Sigmoid colon (tissue), 7 donors: ENCODE results near the gene STAT5B. TPM values are rescaled to one million over a fixed set of nuclear protein-coding genes. Genes with fewer than 3 reads are reported as not detected.
A peak's percentile ranks its signal among the peaks of the same experiment; 100 is the strongest.

ENCODE experiments used
- DNase-seq: peaks from one replicate; pipeline ENCODE4 v3.0.0-alpha.2; 2019
- H3K27ac ChIP-seq, 4 donors: fragments of 200-600 bp; sonication (generic); one replicate each; pipeline ENCODE4 v1.5.1; 2016 to 2019; ENCODE audit warnings: mild to moderate bottlenecking in 1 of 4
- H3K27me3 ChIP-seq, 3 donors: fragments of 200-600 bp; sonication (generic); one replicate each; pipeline ENCODE4 v1.5.1; 2019; ENCODE audit warnings: mild to moderate bottlenecking in 1 of 3
- H3K36me3 ChIP-seq, 4 donors: fragments of 200-600 bp; sonication (generic); one replicate each; pipeline ENCODE4 v1.5.1; 2016 to 2019
- H3K4me1 ChIP-seq, 4 donors: fragments of 200-600 bp; sonication (generic); one replicate each; pipeline ENCODE4 v1.5.1; 2017 to 2019
- H3K4me3 ChIP-seq, 4 donors: fragments of 200-600 bp; sonication (generic); one replicate each; pipeline ENCODE4 v1.5.1; 2017 to 2019; ENCODE audit warnings: mild to moderate bottlenecking in 2 of 4, moderate library complexity in 1 of 4
- H3K9me3 ChIP-seq, 4 donors: fragments of 200-600 bp in 3 of 4; sonication (generic) in 3 of 4; one replicate each; pipeline versions ENCODE4 v1.5.1 to v1.6.1; 2013 to 2019
- CTCF ChIP-seq, 4 experiments: fragments of 450-650 bp in 3 of 4; fragments of 200-600 bp in 1 of 4; IDR thresholded peaks; one replicate each; pipeline ENCODE4 v1.5.1; 2016 to 2019; ENCODE audit warnings: antibody characterized with exemption in 4 of 4, mild to moderate bottlenecking in 3 of 4, moderate library complexity in 2 of 4
- EP300 ChIP-seq, 4 donors: sonication (generic); formaldehyde crosslinking; IDR thresholded peaks; one replicate each; pipeline ENCODE4 v1.6.1; 2017; ENCODE audit warnings: antibody characterized with exemption in 4 of 4
- POLR2A ChIP-seq, 2 donors: fragments of 450-650 bp; IDR thresholded peaks; one replicate each; pipeline ENCODE4 v1.6.1; 2016; ENCODE audit warnings: antibody characterized with exemption in 2 of 2, mild to moderate bottlenecking in 2 of 2, moderate library complexity in 2 of 2
- POLR2AphosphoS5 ChIP-seq, 4 donors: sonication (generic); formaldehyde crosslinking; IDR thresholded peaks; one replicate each; pipeline ENCODE4 v1.6.1; 2017; ENCODE audit warnings: antibody characterized with exemption in 4 of 4
- WGBS, 2 donors: extraction: QIAGEN DNeasy Blood & Tissue Kit; methylation state at CpG; one replicate each; pipeline ENCODE4 v1.1.7; 2013; 5-methylcytosine and 5-hydroxymethylcytosine counted together
- intact Hi-C: fragments of 100-400 bp; cut with DNase I; formaldehyde crosslinking; loops from one replicate; pipeline ENCODE4 v1.15.1; 2023
- polyA plus RNA-seq, 3 donors: library from polyadenylated mRNA; stranded (reverse); fragments of 200-250 nt; gene quantifications; one replicate each; pipeline ENCODE4 v1.2.3, GENCODE V29; 2013
- total RNA-seq, 4 donors: library from RNA; depleted of rRNA; stranded (reverse); fragments of >200 nt; gene quantifications; one replicate each; pipeline ENCODE4 v1.1.0, GENCODE V29; 2016
- donor health status: healthy with polysubstance abuse.
- donor health status: Bipolar disorder and iron deficiency.
- donor health status: healthy.

STAT5B gene
- total and polyA plus RNA-seq, 7 donors = 11.3 to 117 (median 93.5) TPM

- Histone ChIP-seq H3K4me3 (no peak overlapping the region), H3K36me3 (peaks cover 7 to 41% (median 13%) of the 10 kb centered on the region in 4 donors), H3K27me3 (no peaks in the 10 kb centered on the region), H3K9me3 (no peaks in the 10 kb centered on the region), H3K4me1 (peaks cover 0 to 38% (median 35%) of the 10 kb centered on the region in 4 donors), H3K27ac (no peak overlapping the region)
- peak; percentile 50 for DNase-seq
- no peak for TF ChIP-seq POLR2AphosphoS5 (IDR thresholded peaks at IDR 0.05)
- no peak for TF ChIP-seq CTCF (IDR thresholded peaks at IDR 0.05)
- no peak for TF ChIP-seq POLR2A (IDR thresholded peaks at IDR 0.05)
- no peak for TF ChIP-seq EP300 (IDR thresholded peaks at IDR 0.05)
- intact Hi-C loops = no loop called here
- 95 to 96% methylated on average over 11 of the region's 11 CpGs for WGBS, 2 donors
Observed at GRCh38 chr17:42291129-42291528, 14.9 kb upstream of the STAT5B start.

GRCh38 chr17:42290577-42290976 is 14.4 kb upstream of the STAT5B start:
- 88 to 89% methylated on average over 5 of the region's 5 CpGs for WGBS, 2 donors
- intact Hi-C loops = no loop called here
- peaks cover 5 to 36% (median 8%) of the 10 kb centered on the region in 4 donors for H3K36me3 ChIP-seq
- no peak overlapping the region for H3K4me3 ChIP-seq
- peaks cover 0 to 38% (median 35%) of the 10 kb centered on the region in 4 donors for H3K4me1 ChIP-seq
- DNase-seq = peak; percentile 46
- H3K9me3 ChIP-seq = no peaks in the 10 kb centered on the region
- H3K27ac ChIP-seq = no peak overlapping the region
- TF ChIP-seq POLR2AphosphoS5 (IDR thresholded peaks at IDR 0.05) (no peak), EP300 (IDR thresholded peaks at IDR 0.05) (no peak), CTCF (IDR thresholded peaks at IDR 0.05) (no peak), POLR2A (IDR thresholded peaks at IDR 0.05) (no peak)
- no peaks in the 10 kb centered on the region for H3K27me3 ChIP-seq

- Histone ChIP-seq H3K4me3 (peak overlapping the region in 3 of 4 donors; percentile 61 to 85 (median 68)), H3K27ac (peak overlapping the region; percentile 92 to 97 (median 94)), H3K9me3 (no peaks in the 10 kb centered on the region), H3K4me1 (peaks cover 0 to 38% (median 35%) of the 10 kb centered on the region in 4 donors), H3K36me3 (peaks cover 0 to 27% (median 6%) of the 10 kb centered on the region in 4 donors), H3K27me3 (no peaks in the 10 kb centered on the region)
- intact Hi-C loops = loop anchor here (2.0 to 5.0 kb wide), 3 partner anchors 21 to 97 kb away; partner anchors contain the start of gene GHDC
- TF ChIP-seq CTCF (IDR thresholded peaks at IDR 0.05) = no peak
- no peak for TF ChIP-seq POLR2AphosphoS5 (IDR thresholded peaks at IDR 0.05)
- TF ChIP-seq POLR2A (IDR thresholded peaks at IDR 0.05) = no peak
- TF ChIP-seq EP300 (IDR thresholded peaks at IDR 0.05) = no peak
- WGBS, 2 donors = 71 to 85% methylated on average over 9 of the region's 9 CpGs
- DNase-seq = peak; percentile 62
Observed at GRCh38 chr17:42289611-42290181, 13.5 kb upstream of the STAT5B start.

- H3K4me3 ChIP-seq = peak overlapping the region; percentile 61 to 85 (median 64)
- peaks cover 0 to 20% (median 6%) of the 10 kb centered on the region in 4 donors for H3K36me3 ChIP-seq
- intact Hi-C loops = loop anchor here (2.0 to 5.0 kb wide), 3 partner anchors 22 to 97 kb away; partner anchors contain the start of gene GHDC
- TF ChIP-seq POLR2AphosphoS5 (IDR thresholded peaks at IDR 0.05) (peak in 1 of 4 donors; percentile 24), EP300 (IDR thresholded peaks at IDR 0.05) (no peak)
- H3K27me3 ChIP-seq = no peaks in the 10 kb centered on the region
- peak overlapping the region; percentile 92 to 97 (median 94) for H3K27ac ChIP-seq
- 22 to 25% methylated on average over 44 of the region's 44 CpGs for whole genome bisulfite sequencing, 2 donors
- DNase-seq = peak; percentile 75
- H3K9me3 ChIP-seq = no peaks in the 10 kb centered on the region
- H3K4me1 ChIP-seq = peaks cover 0 to 38% (median 35%) of the 10 kb centered on the region in 4 donors
Observed at GRCh38 chr17:42288803-42289610, 12.8 kb upstream of the STAT5B start.
